SK-N-SH (cell line): ENCODE results near the gene PDE4A. TPM values are rescaled to one million over a fixed set of nuclear protein-coding genes. Genes with fewer than 3 reads are reported as not detected.
"Not testable (repeated sequence)": the region's sequence is repeated elsewhere in the genome, so short reads cannot be mapped to it uniquely, and the experiment has no call there.

Experiments used
- CTCF ChIA-PET: fragments of 300-600, 350-600 bp; formaldehyde crosslinking; extraction: SDS; loops from one replicate; lab custom pipeline; 2021; lab: Yijun Ruan, JAX
- POLR2A ChIA-PET: fragments of 350-600 bp; sonication (Branson Sonifier 250); formaldehyde crosslinking; extraction: SDS; loops from one replicate; lab custom pipeline; 2020; ENCODE audit warnings: antibody characterized with exemption, inconsistent platforms; lab: Yijun Ruan, JAX
- DNase-seq: peaks from one replicate; pipeline ENCODE4 v3.0.0; 2012
- H2AFZ ChIP-seq: fragments of 200-600 bp; sonication (generic); 2 replicates; pipeline ENCODE4 v1.8.1; 2016; ENCODE audit warnings: antibody characterized with exemption, mild to moderate bottlenecking, low read depth
- H3F3A ChIP-seq: fragments of 200-600 bp; sonication (generic); replicated peaks from 2 replicates; pipeline ENCODE3; 2016; ENCODE audit warnings: antibody characterized with exemption, mild to moderate bottlenecking; ENCODE audit not compliant: insufficient read depth
- H3K27ac ChIP-seq, 2 experiments: fragments of 200-500 bp in 1 of 2; fragments of 200-600 bp in 1 of 2; sonication (Bioruptor generic) in 1 of 2; sonication (generic), shearing (Covaris generic) in 1 of 2; 2 replicates each; pipeline versions ENCODE4 v1.5.1 to v1.6.1; 2014 to 2016; ENCODE audit warnings: low read depth in 2 of 2, inconsistent platforms in 1 of 2, low read length in 1 of 2, mild to moderate bottlenecking in 1 of 2, mixed read lengths in 1 of 2
- H3K27me3 ChIP-seq: fragments of 200-600 bp; sonication (generic), shearing (Covaris generic); 2 replicates; pipeline ENCODE4 v1.6.1; 2016; ENCODE audit warnings: mixed run types; ENCODE audit not compliant: insufficient read depth
- H3K36me3 ChIP-seq, 2 experiments: fragments of 200-500 bp in 1 of 2; fragments of 200-600 bp in 1 of 2; sonication (Bioruptor generic) in 1 of 2; sonication (generic) in 1 of 2; replicated peaks in 1 of 2; 2 replicates each; pipeline versions ENCODE3 to v1.5.1; 2014 to 2016; ENCODE audit warnings: low read length in 1 of 2, mild to moderate bottlenecking in 1 of 2; ENCODE audit not compliant: insufficient read depth in 2 of 2, control insufficient read depth in 1 of 2
- H3K4me1 ChIP-seq, 2 experiments: fragments of 200-500 bp in 1 of 2; fragments of 200-600 bp in 1 of 2; sonication (Bioruptor generic) in 1 of 2; sonication (generic), shearing (Covaris generic) in 1 of 2; 2 replicates each; pipeline versions ENCODE4 v1.5.1 to v1.6.1; 2014 to 2016; ENCODE audit warnings: low read depth in 1 of 2, low read length in 1 of 2, mixed run types in 1 of 2; ENCODE audit not compliant: insufficient read depth in 2 of 2, control insufficient read depth in 1 of 2
- H3K4me2 ChIP-seq: fragments of 200-600 bp; sonication (generic), shearing (Covaris generic); 2 replicates; pipeline ENCODE4 v1.6.1; 2017; ENCODE audit warnings: mixed run types
- H3K4me3 ChIP-seq, 2 experiments: fragments of 200-500 bp in 1 of 2; fragments of 200-600 bp in 1 of 2; sonication (Bioruptor generic) in 1 of 2; sonication (generic), shearing (Covaris generic) in 1 of 2; 2 replicates each; pipeline versions ENCODE4 v1.5.1 to v1.8.1; 2014 to 2016; ENCODE audit warnings: low read depth in 2 of 2, inconsistent platforms in 1 of 2, low read length in 1 of 2, mild to moderate bottlenecking in 1 of 2, mixed read lengths in 1 of 2, moderate library complexity in 1 of 2
- H3K79me2 ChIP-seq: fragments of 200-600 bp; sonication (generic); 2 replicates; pipeline ENCODE4 v1.8.1; 2017; ENCODE audit warnings: mild to moderate bottlenecking; ENCODE audit not compliant: insufficient read depth
- H3K9ac ChIP-seq: fragments of 200-600 bp; sonication (generic); 2 replicates; pipeline ENCODE4 v1.6.1; 2017; ENCODE audit warnings: mixed run types
- H3K9me2 ChIP-seq: fragments of 200-600 bp; sonication (generic); 2 replicates; pipeline ENCODE4 v1.6.1; 2017; ENCODE audit warnings: mixed run types
- H3K9me3 ChIP-seq: fragments of 200-600 bp; sonication (generic); 2 replicates; pipeline ENCODE4 v1.6.1; 2017; ENCODE audit warnings: mixed run types, mild to moderate bottlenecking, moderate library complexity
- H4K20me1 ChIP-seq: fragments of 200-600 bp; sonication (generic); 2 replicates; pipeline ENCODE4 v1.6.1; 2017; ENCODE audit warnings: mild to moderate bottlenecking, mixed run types; ENCODE audit not compliant: insufficient read depth
- CHD2 ChIP-seq: fragments of 150-350 bp; IDR thresholded peaks from 2 replicates; pipeline ENCODE4 v1.6.1; 2018; ENCODE audit warnings: low read length; ENCODE audit not compliant: partially characterized antibody
- CTCF ChIP-seq: fragments of 200-600 bp; sonication (generic); IDR thresholded peaks from 2 replicates; pipeline ENCODE4 v1.6.1; 2017; ENCODE audit warnings: antibody characterized with exemption, mild to moderate bottlenecking, moderate library complexity
- ELF1 ChIP-seq: IDR thresholded peaks from 2 replicates; pipeline ENCODE4 v1.4.0; 2012
- GATA2 ChIP-seq: sonication (generic); formaldehyde crosslinking; IDR thresholded peaks from 2 replicates; pipeline ENCODE4 v1.5.0; 2020; ENCODE audit warnings: mild to moderate bottlenecking, missing genetic modification reagents
- MXI1 ChIP-seq: IDR thresholded peaks from 2 replicates; pipeline ENCODE4 v1.6.1; 2012; ENCODE audit warnings: mild to moderate bottlenecking, low read depth, low read length, improper control_type of control experiment
- NRF1 ChIP-seq: IDR thresholded peaks from 2 replicates; pipeline ENCODE4 v1.6.1; 2012; ENCODE audit warnings: low read depth, mild to moderate bottlenecking, low read length
- SMC3 ChIP-seq: IDR thresholded peaks from 2 replicates; pipeline ENCODE4 v1.6.1; 2012; ENCODE audit warnings: low read depth, low read length, improper control_type of control experiment
- TAF1 ChIP-seq: IDR thresholded peaks from 2 replicates; pipeline ENCODE4 v1.6.1; 2012; ENCODE audit warnings: low read depth, mild to moderate bottlenecking, low read length, moderate library complexity, borderline replicate concordance
- USF1 ChIP-seq: IDR thresholded peaks from 2 replicates; pipeline ENCODE4 v1.4.0; 2012; ENCODE audit warnings: low read depth, borderline replicate concordance
- ZBTB33 ChIP-seq: IDR thresholded peaks from 2 replicates; pipeline ENCODE4 v1.4.0; 2012; ENCODE audit warnings: low read depth, borderline replicate concordance
- WGBS: methylation state at CpG from one replicate; pipeline ENCODE4 v1.1.6; 2017; ENCODE audit warnings: low lambda C conversion rate; 5-methylcytosine and 5-hydroxymethylcytosine counted together
- polyA plus RNA-seq, 3 experiments: library from polyadenylated mRNA; depleted of rRNA; stranded (reverse); fragments of >200 nt; gene quantifications; 2 replicates each; pipeline ENCODE4 v1.2.3, GENCODE V29; 2012

The PDE4A gene
- polyA plus RNA-seq, 1 of the 3 experiments (the other 2 are of a cell fraction): 2.9 TPM

- TF ChIP-seq NRF1 (no peak), ELF1 (no peak), MXI1 (no peak)
Observed at GRCh38 chr19:10395917-10396316, 24.4 kb upstream of the PDE4A start (continued).

GRCh38 chr19:10398819-10399218 lies 21.5 kb upstream of the PDE4A start:
- peaks cover 73% of the 10 kb centered on the region for H3K79me2 ChIP-seq
- H3K27ac ChIP-seq: no peak overlapping the region
- no peaks in the 10 kb centered on the region for H3K9me2 ChIP-seq
- H3K36me3 ChIP-seq: peaks cover 18 to 25% of the 10 kb centered on the region in 2 experiments
- no peak overlapping the region for H3K4me2 ChIP-seq
- H3K4me3 ChIP-seq: no peak overlapping the region
- H3K9me3 ChIP-seq: no peaks in the 10 kb centered on the region
- no peak overlapping the region for H3K9ac ChIP-seq
- peaks cover 9 to 15% of the 10 kb centered on the region in 2 experiments; a peak in 3 of 4 replicates for H3K4me1 ChIP-seq
- CTCF ChIA-PET: interaction anchor here (1.0 to 14.8 kb wide), 6 partner anchors 9 to 148 kb away, joined by 3 to 313 read pairs (median 12); partner anchors contain the start of gene PDE4A
- TF ChIP-seq GATA2 (CRISPR knock-in tag) (no peak), SMC3 (no peak), TAF1 (no peak), CHD2 (no peak)
- 92% methylated on average over 9 of the region's 9 CpGs for WGBS
- H3K27me3 ChIP-seq: no peaks in the 10 kb centered on the region
- POLR2A ChIA-PET: no interaction called here
- no peaks in the 10 kb centered on the region for H3F3A ChIP-seq
- peaks cover 60% of the 10 kb centered on the region for H4K20me1 ChIP-seq
- no peak for DNase-seq
- no peak overlapping the region for H2AFZ ChIP-seq

- H3K9me2 ChIP-seq, H3K27ac ChIP-seq, H3K4me3 ChIP-seq, H3K9me3 ChIP-seq, H3K27me3 ChIP-seq, H3F3A ChIP-seq, H3K4me2 ChIP-seq, H3K9ac ChIP-seq, POLR2A ChIA-PET, DNase-seq, H2AFZ ChIP-seq: not testable (repeated sequence)
- Histone ChIP-seq H3K79me2 (peaks cover 73% of the 10 kb centered on the region), H4K20me1 (peaks cover 60% of the 10 kb centered on the region), H3K4me1 (peaks cover 9 to 15% of the 10 kb centered on the region in 2 experiments; a peak in 3 of 4 replicates), H3K36me3 (peaks cover 18 to 25% of the 10 kb centered on the region in 2 experiments)
- CTCF ChIA-PET: interaction anchor here (0.6 to 14.8 kb wide), 7 partner anchors 8 to 149 kb away, joined by 3 to 313 read pairs (median 18); partner anchors contain the start of genes ICAM1 and PDE4A
- 95% methylated on average over 8 of the region's 8 CpGs for WGBS
Observed at GRCh38 chr19:10399340-10399739, 21.0 kb upstream of the PDE4A start.

- 93% methylated on average over 7 of the region's 8 CpGs for WGBS
- no peaks in the 10 kb centered on the region for H3K9me3 ChIP-seq
- H4K20me1 ChIP-seq: peaks cover 60% of the 10 kb centered on the region
- H3K36me3 ChIP-seq: peaks cover 15 to 21% of the 10 kb centered on the region in 2 experiments
- H3K27ac ChIP-seq: no peak overlapping the region
- H3F3A ChIP-seq: no peaks in the 10 kb centered on the region
- peaks cover 73% of the 10 kb centered on the region for H3K79me2 ChIP-seq
- H2AFZ ChIP-seq: no peak overlapping the region
- POLR2A ChIA-PET: no interaction called here
- H3K4me1 ChIP-seq: peaks cover 9 to 15% of the 10 kb centered on the region in 2 experiments; a peak in 3 of 4 replicates
- H3K9me2 ChIP-seq: no peaks in the 10 kb centered on the region
- CTCF ChIA-PET: interaction anchor here (0.6 to 14.8 kb wide), 8 partner anchors 8 to 150 kb away, joined by 3 to 313 read pairs (median 12); partner anchors contain the start of genes ICAM1 and PDE4A
- no peak for DNase-seq
- no peaks in the 10 kb centered on the region for H3K27me3 ChIP-seq
- no peak overlapping the region for H3K4me2 ChIP-seq
- H3K4me3 ChIP-seq: no peak overlapping the region
- no peak overlapping the region for H3K9ac ChIP-seq
- TF ChIP-seq ZBTB33: no peak
- no peak for TF ChIP-seq TAF1
- no peak for TF ChIP-seq CTCF
- no peak for TF ChIP-seq USF1
Observed at GRCh38 chr19:10399878-10400277, 20.5 kb upstream of the PDE4A start.
